Measurements from ENCODE around the gene FOXN3. TPM values are rescaled to one million over a fixed set of nuclear protein-coding genes. Genes with fewer than 3 reads are reported as not detected.

Gene FOXN3, protein sequence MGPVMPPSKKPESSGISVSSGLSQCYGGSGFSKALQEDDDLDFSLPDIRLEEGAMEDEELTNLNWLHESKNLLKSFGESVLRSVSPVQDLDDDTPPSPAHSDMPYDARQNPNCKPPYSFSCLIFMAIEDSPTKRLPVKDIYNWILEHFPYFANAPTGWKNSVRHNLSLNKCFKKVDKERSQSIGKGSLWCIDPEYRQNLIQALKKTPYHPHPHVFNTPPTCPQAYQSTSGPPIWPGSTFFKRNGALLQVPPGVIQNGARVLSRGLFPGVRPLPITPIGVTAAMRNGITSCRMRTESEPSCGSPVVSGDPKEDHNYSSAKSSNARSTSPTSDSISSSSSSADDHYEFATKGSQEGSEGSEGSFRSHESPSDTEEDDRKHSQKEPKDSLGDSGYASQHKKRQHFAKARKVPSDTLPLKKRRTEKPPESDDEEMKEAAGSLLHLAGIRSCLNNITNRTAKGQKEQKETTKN
- 64.3 TPM for total RNA-seq (ENCODE audit: insufficient read depth, low replicate concordance)

DNA sequence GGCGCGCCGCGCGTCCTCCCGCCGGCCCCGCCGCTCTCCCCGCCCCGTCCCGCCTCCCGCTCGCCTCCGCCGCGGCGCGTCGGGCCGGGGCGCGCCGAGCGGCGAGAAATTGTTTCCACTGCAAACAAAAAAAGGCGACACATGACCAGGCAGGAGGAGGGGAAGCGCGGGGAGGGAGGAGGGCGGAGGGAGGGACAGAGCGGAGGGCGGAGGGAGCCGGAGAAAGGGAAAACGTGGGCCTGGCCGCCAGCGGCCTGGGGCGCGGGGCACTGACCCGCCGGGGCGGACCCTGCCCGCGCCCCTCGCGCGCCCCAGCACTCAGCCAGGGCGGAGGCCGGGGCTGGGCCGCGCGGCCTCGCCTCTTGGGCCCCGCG, at the start of gene FOXN3:
FOXN3 (minus strand) TSS at position 143 of the 374 bp plus-strand sequence. CDS start 4,757 bp downstream, outside the sequence.
- peak; percentile 95 for DNase-seq (ENCODE audit: low spot score)

DNA sequence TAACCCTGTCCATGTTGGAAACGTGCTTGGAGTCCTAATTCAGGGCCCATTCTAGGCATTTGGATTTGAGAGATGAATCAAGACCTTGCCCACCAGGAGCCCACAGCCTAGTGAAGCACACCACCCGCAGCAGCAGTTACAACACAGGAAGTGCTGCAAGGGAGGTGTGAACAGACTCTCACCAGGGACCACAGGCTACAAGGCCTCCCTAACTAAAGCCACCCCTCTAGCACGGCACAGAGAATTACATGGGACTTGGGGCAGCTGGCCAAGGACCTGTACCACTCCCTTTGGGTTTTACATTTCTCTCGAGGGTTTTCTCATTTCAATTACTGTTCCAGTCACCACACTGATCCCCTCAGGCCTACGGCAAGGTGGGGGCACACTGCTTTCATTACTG, 49.5 kb upstream of the FOXN3 start:
- DNase-seq (ENCODE audit: low spot score), result no peak

DNA sequence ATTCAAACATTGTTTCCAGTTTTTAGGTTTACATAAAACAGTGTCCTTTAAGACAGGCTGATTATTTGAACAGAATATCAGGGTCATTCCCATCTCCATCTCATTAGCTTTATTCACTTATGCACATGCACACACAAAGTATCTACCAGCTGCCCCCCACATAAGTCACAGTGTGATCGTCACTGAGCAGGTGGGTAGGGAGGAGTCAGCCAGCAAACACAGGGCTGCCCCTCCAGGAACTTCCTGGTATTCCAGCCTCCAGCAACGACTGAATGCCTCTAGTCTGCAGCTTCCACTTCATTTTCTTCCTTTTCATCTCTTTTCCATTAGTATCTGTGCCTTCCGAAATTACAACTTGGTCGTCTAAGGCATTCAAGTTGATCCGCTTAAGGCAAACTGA, 48.8 kb upstream of the FOXN3 start:
- no peak for DNase-seq (ENCODE audit: low spot score)

DNA sequence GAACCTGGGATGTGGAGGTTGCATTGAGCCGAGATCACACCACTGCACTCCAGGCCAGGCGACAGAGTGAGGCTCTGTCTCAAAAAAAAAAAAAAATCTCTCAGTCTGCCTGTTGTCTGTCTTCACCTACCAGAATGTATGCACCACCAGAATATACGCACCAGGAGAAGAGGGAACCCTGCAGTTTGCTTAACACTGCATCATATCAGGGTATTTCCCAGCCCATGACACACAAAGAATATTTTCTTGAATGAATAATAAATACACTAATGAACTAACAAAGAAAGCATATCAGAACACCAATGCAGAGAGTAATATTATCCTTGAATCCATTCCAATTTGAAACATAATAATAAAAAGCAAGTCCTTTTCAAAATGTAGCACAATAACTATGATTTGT, 44.2 kb upstream of the FOXN3 start:
- DNase-seq (ENCODE audit: low spot score), result no peak

DNA sequence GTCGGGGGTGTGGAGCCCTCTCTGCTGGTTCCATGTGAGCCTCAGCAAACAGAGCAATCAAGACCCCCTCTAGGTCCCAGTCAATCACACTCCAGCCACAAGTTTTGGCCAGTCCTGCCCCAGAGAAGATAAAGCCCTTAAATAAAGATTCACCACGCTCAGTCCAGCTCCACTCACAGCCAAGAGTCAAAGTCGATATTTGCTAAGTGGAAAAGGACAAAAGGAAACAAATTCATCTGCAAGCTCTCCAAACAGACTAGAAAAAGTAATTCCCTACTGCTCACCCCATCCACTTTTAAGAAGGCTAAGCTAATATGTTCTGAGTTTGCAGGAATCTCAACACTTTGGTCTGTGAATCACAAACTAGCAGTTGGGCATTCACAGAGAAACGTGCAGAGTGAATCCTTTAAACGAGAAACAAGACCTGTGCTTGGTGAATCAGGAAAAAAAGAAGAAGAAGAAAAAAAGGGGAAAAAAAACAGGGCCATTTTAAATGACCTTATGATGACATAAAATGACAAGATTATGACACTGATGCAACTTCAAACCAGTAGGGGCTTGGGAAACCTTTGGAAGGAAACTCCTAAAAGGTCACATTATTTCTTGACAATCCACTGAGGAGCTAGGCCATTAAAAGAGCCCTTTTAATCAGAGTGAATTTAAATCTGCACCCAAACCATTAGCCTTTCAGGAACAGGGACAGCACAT, 41.8 kb upstream of the FOXN3 start:
- no peak for DNase-seq (ENCODE audit: low spot score)

DNA sequence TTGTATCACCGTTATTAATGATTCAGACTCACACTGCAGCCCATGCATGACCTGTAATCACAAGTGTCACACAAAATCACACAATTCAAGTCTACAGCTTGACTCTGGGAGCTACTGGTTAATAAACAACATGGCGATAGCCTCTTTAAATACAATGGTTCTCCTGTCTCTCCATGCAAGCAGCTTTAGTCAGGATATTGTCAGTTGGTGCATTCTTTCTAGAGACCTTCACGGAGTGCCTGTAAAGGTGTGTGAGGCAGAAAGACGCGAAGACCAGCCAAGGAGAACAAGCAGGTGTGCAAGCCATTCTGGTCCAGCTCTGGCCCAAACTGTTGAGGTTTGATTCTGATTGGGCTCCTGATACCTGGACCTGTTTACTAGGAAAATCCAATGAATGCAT, 40.0 kb upstream of the FOXN3 start:
- DNase-seq (ENCODE audit: low spot score), result no peak

DNA sequence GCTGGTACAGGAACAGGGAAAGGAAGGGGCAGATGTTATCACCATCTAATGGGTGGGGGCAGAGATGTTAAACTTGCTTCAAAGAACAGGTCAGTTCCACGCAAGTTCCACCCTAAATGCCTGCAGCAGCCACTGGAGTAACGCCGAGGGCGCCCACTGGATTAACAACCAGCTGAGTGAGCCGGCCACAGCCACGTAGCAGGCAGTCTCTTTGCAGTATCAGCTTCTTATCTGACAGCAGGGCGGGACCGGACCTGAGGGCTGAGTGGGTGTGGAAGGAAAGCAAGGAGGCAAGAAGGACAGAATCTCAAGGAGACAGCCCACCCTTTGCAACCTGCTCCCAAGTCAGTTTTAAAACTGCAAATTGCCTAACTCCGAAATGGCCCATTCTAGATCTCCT, 38.4 kb upstream of the FOXN3 start:
- DNase-seq (ENCODE audit: low spot score), result peak; percentile 93

DNA sequence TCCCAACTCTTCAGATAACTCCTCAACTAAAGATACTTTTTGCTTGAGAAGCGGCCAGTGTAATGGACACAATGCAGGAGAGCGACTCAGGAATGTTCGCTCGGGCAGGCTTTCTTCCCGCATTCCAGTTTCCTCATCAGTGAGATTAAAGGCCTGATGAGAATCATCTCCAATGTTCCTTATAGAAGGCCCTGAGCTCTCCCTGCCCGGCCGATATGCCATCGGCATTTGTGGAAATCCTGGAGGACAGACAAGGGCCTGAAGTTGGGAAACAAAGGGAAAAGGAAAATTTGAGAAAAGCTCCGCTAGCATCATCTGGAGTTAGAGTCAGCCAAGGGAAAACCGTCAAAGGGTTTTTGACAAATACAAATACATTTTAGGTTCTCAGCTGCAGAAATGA, 38.0 kb upstream of the FOXN3 start:
- DNase-seq (ENCODE audit: low spot score), result peak; percentile 75

DNA sequence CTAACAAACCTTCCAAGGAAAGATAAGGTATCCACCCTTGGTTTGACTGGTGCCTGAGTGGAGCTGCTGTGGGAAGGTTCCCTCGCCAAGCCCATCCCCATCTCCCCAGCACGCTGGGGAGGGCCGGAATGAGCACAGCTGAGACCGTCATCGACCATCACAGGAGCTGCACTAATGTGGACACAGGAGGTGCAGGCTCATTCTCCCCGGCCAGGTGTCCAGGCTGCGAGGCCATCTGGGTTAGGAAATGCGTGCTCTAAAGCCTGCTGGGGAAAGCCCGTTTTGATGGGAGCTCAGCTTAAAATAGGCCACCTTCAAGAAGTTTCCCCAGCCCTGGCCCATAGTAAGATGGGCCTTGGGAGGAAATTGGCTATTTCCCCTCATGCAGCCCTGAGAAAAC, 35.2 kb upstream of the FOXN3 start:
- DNase-seq (ENCODE audit: low spot score), result no peak

DNA sequence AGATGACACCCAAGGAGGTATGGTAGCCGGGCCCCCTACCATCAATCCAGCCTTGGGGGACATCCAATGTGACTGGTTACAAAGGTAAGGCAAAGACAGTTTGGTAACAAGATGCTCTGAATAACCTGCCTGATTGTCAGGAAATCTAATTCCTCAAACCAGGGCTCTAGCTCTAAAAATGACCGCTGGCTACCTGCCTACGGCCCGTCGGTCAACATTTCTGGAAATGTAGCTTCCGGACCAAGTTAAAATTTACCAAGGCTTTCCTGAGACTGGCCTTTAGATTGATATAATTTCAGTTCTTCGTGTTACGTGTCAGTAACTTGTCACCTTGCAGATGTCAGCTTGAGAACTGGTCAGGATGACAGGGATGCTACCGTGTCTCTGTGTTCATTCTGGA, 34.2 kb upstream of the FOXN3 start:
- no peak for DNase-seq (ENCODE audit: low spot score)

DNA sequence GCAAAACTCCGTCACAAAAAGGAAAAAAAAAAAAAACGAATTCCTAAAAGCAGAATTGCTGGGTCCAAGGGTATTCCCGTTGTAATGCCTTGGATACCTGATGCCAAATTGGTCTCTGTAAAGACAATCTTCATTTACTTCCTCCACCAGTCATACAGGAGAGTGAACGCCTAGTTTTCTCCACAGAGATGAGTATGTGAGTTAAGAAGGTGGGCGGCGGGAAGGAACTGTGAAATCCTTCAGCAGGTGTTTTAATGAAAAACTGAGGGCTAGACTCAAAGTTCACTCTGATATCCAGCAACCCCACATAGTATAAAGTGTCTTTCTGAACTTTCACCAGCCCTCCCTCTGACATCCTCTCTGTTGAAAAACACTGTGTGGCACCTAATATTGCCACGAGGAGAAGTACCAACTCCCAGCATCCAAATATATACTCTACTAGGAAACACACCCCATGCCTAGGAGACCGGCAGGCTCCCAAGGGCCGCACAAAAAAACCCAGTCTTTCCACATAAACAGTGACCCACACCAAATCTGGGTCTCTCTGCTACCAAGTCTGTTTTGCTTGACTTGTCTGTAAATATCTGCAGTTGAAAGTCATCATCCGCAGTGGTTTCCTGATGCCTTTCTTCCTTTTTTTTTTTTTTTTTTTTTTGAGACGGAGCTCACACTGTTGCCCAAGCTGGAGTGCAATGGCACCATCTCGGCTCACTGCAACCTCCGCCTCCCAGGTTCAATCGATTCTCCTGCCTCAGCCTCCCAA, 30.3 kb upstream of the FOXN3 start:
- no peak for DNase-seq (ENCODE audit: low spot score)

DNA sequence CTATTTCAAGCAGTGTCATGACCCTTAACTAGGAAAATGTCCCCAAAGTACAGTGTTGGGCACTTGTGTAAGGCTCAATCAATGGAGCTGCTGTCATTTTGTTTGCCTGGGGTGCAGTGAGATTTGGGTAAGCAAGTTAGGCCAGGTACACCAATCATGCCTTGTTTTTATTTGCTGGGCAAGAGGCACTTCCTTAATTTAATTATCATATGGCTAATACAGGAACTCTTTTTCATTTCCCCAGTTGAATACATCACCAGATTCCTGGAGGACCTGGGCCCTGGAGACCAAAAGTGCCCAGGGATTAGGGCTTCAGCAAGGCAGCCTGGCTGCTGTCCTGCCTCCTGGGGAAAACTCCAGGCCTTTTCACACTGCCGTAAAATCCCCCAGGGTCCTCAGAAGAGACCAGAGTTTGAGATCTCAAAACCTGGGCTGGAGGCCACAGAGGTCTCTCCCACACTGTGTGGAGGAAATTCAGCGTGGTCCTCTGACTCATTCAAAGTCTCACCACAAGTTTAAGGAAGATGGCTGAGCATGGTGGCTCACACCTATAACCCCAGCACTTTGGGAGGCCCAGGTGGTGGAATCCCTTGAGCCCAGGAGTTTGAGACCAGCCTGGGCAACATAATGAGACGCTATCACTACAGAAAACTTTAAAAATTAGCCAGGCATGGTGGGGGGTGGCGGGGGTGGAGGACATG, 28.4 kb upstream of the FOXN3 start:
- DNase-seq (ENCODE audit: low spot score), result no peak

DNA sequence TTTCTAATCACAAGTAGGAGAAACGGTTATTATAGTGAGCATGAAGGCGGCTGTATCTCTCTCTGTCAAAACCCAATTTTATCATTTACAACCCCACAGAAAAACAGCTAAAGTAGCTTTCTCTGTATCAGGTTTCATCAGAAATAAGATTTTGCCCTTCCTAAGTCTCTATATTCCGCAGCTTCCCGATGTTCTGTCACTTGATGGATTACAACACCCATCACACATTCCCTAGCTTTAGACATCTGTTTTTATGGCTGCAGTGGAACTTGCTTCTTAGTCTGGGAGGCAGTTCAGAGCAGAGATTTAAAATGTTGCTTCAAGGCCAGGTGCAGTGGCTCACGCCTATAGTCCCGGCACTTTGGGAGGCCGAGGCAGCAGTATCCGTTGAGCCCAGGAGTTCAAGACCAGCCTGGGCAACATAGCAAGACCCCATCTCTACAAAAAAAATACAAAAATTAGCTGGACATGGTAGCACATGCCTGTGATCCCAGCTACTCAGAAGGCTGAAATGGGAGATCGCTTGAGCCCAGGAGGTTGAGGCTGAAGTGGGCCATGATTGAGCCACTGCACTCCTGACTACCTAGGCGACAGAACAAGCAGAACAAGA, 27.6 kb upstream of the FOXN3 start:
- DNase-seq (ENCODE audit: low spot score), result peak; percentile 59

DNA sequence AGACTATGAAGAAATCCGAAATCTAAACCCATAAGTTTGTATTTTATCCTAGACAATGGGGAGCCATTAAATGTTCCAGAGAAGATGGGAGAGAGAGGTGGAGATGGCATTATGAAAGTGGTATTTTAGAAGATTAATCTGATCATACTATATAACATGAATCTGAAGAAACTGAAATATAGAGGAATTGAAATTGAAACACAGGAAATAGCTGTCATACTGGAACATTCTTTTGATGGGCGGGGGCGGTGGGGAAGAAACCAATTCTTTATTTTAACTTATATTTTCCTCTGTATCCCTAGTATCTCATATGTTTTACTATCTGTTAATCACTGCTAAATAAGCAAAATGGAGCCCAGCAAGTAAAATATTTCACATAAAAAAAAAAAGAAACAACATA, 27.0 kb upstream of the FOXN3 start:
- DNase-seq (ENCODE audit: low spot score), result no peak

DNA sequence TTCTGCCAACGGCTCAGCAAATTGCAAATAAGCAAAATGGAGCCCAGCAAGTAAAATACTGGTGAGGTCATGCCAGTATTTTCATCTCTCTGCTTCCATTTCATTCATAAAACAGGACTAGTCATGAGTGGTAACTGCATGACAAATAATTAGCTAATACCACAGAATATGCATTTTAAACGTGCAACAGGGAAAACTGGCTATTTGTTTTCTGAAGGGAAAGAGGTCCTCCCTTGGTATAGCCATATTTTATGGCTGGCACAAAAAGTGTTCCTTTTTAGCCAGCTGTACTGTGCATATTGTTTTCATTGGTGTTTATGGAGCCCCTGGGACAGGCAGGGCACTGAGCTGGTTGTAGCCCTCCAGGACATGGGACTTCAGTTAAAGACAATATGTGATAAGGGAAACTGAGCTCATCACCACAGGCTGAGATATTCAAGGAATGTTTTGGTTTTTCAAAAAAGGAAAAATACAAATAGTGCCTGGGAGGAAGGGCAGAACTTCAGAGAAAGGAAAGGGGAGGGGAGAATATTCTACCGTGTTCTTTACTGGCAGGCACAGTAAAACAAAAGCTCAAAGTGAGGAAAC, 26.1 kb upstream of the FOXN3 start:
- DNase-seq (ENCODE audit: low spot score), result no peak

DNA sequence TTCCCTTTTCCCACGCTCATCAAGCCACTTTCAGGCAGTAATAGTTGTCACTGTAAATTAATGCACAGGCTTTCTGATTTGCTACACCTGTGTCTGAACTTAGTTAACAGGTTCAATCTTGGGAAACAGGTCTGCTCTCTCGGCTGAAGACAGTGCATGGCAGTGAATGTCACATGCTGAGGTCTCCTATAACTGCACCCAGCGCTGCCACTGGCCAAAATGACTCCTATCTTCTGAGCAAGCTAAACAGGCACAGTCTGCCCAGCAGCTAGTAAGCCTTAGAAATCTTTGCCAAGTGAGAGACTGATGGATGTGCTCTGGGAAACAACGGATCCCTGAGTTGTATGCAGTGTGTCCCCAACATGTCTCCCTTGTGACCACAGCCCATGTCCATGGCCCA, 25.2 kb upstream of the FOXN3 start:
- no peak for DNase-seq (ENCODE audit: low spot score)

DNA sequence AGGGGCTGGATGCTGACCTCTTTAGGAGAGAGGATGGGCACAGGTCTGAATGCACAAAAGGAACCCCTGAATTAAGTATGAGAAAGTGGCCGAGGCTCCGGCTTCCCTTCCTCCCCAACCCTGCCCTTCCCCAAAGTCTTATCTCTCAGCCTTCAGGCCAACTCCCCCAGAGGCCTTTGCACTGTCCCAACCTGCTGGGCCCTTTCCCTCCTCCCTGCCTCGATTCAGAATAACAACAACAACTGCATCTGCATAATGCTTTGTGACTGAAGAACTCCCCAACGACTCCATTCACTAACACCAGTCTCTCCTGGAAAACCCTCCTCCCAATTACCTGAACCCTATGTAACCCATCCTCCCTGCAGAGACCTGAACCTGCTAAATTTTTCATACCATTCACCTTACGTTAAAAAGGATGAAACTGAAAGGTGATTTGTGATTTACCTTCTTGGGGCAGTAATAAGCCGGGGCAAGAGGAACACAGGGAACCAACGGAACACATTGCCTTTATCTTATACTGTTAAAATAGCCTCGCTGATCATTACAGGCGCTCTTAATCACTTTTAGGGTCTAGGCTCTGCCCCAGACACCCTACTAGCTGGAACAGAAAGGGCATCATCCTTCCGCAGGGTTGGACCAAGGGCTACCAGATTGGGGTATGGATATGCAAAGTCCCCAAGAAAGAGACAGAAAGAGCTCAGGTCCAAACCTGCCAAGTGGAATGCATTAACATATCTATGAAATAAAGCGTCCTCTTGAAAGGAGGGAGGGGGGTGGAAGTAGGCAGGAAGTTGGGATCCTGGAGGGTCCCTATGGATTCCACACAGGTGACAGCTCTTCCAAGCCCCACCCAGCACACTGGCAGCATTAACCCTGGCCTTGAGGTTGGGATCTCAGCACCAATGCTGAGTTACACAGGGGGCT, 24.2 kb upstream of the FOXN3 start:
- DNase-seq (ENCODE audit: low spot score), result no peak

DNA sequence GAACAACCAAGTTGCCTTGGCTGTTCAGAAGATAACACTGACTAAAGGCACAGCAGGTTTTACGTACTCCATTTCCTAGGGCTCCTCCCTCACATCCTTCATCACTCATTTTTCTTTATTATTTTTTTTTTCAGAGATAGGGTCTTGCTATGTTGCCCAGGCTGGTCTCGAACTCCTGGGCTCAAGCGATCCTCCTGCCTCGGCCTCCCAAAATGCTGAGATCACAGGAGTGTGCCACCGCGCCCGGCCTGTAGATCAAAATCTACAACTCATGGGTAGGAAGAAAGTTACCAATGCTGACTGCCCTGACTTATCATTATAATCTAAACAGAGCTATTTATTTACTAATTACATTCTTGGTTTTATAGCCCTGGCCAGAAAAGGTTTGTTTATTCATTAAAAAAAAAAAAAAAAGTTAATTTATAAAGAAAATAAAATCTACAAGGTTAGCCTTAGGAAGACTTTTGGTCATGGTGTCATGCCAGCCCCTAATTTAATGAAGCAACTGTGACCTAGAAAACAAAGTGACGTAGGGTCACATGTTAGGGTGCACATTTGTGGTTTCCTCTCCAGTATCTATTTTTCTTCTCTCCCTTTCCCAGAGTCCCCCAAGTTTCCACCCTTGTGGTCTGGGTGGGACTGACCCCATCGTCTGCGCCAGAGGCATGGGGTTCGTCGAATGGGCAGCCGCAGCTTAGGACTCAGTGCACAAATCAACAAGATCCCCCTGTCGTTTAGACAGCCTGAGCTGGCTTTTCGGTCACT, 19.0 kb upstream of the FOXN3 start:
- DNase-seq (ENCODE audit: low spot score), result no peak

DNA sequence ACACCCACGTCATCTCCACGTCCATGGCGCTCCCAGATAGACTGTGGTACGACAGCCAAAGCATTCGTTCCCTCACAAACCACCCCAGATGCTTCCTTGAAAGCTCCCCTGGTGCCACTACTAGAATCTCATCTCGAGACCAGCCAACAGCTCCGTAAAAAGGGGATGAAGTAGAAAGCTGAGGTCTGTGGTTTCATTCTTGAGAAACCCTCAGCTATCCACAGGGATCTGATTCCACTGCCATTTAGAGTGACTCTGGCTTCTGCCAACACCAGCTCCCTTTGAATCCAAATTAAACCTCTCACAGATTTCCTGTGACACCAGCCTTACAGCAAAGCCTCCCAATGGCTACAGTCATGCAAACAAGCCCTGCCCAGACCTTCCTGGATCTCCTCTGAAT, 18.5 kb upstream of the FOXN3 start:
- DNase-seq (ENCODE audit: low spot score), result no peak
